Epithelial cell of proximal tubule (primary cell): ENCODE measurements around the gene ZNF445. TPM values are rescaled to one million over a fixed set of nuclear protein-coding genes. Genes with fewer than 3 reads are reported as not detected.

ENCODE experiments used
- DNase-seq: peaks from one replicate; pipeline ENCODE4 v3.0.0-alpha.2; 2011; ENCODE audit warnings: low read depth
- H3K4me3 ChIP-seq: 2 replicates; pipeline ENCODE4 v1.5.1; 2011; ENCODE audit warnings: low read depth, mild to moderate bottlenecking, low read length
- total RNA-seq: library from RNA; depleted of rRNA; stranded (reverse); fragments of >200 nt; gene quantifications from 2 replicates; pipeline ENCODE4 v1.2.3, GENCODE V29; 2015
- TF ChIP-seq, protein P1 (sequence below): conservative IDR thresholded peaks from 2 replicates; pipeline ENCODE4 v1.5.1; 2012; ENCODE audit warnings: low read depth, mild to moderate bottlenecking, low read length

The ZNF445 gene
- total RNA-seq = 3.6 and 4.3 TPM in 2 replicates

DNA sequence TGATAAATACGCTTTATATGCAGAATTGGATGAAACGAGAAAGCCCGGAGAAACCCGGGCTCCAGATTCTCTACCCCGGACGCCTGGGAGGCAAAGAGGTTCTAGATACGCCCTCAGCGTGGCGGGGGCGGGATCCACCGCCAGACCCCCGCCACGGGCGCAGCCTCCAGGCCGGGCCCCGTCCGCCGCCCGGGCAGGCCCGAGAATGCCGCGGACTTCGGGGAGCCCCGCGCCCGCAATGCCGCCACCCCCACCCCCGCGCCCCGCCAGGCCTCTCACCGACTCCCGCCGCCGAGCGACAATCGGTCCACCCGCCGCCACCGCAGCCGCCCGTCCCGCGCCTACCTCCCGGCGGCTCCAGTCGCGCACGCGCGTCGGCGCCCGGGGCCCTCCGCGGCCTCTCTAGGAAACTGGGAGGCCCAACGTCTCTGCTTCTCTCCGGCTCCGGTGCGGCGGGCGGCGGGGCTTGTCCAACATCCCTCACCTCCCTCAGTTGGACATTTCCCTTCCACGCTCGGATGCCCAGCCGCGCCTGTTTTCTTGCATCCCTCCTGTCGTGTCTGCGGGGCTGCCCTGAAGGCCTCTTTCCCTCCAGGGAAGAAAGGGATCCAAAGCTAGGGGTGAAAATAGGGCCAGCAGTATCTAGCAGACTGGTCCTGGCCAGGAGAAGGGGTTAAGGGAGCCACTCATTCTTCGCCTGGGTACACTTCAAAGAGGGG is at the start of gene ZNF445:
Gene ZNF445 (minus strand): TSS at position 359 of the 719 bp plus-strand sequence. CDS start 22,121 bp downstream, outside the sequence.
- DNase-seq = no peak
- TF ChIP-seq, protein P1, sequence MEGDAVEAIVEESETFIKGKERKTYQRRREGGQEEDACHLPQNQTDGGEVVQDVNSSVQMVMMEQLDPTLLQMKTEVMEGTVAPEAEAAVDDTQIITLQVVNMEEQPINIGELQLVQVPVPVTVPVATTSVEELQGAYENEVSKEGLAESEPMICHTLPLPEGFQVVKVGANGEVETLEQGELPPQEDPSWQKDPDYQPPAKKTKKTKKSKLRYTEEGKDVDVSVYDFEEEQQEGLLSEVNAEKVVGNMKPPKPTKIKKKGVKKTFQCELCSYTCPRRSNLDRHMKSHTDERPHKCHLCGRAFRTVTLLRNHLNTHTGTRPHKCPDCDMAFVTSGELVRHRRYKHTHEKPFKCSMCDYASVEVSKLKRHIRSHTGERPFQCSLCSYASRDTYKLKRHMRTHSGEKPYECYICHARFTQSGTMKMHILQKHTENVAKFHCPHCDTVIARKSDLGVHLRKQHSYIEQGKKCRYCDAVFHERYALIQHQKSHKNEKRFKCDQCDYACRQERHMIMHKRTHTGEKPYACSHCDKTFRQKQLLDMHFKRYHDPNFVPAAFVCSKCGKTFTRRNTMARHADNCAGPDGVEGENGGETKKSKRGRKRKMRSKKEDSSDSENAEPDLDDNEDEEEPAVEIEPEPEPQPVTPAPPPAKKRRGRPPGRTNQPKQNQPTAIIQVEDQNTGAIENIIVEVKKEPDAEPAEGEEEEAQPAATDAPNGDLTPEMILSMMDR = no peak
- peak within 1 kb of the TSS; percentile 76 for H3K4me3 ChIP-seq

- TF ChIP-seq, protein P1 = no peak
- DNase-seq = no peak
- H3K4me3 ChIP-seq = no peak overlapping the region
These were observed 47.6 kb upstream of the ZNF445 start for GRCh38 chr3:44525060-44525459.

DNA sequence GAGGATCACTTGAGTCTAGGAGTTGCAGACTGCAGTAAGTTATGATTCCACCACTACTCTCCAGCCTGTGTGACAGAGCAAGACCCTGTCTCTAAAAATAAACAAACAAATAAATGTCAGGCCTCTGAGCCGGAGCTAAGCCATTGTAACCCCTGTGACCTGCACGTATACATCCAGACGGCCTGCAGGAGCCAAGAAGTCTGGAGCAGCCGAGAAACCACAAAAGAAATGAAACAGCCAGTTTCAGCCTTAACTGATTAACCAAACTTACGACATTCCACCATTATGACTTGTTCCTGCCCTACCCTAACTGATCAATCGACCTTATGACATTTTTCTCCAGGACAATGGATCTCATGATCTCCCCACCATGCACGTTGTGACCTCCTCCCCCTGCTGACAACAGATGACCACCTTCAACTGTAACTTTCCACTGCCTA is 45.0 kb upstream of the ZNF445 start:
- DNase-seq = no peak
- TF ChIP-seq, protein P1 = no peak
- no peak overlapping the region for H3K4me3 ChIP-seq

GRCh38 chr3:44521721-44522120 is 44.3 kb upstream of the ZNF445 start:
- H3K4me3 ChIP-seq = no peak overlapping the region
- no peak for DNase-seq
- TF ChIP-seq, protein P1 = no peak

DNA sequence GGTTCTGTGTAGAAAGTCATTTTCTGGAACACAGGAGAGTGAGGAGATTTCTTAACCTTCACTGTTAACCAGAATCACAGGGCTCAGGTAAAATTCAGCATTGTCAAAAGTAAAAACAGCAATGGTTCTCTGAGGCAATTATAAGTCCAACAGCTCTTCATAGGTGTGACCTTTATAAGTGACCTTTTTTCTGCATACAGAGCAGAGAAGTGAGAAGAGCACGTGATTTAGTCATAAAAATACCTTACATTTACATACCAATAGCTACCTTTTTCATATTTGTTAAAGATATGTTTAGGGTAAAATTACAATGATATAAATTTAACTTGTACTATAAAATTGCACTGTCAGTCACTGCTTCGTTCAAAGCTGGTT is 41.3 kb upstream of the ZNF445 start:
- TF ChIP-seq, protein P1 = no peak
- no peak overlapping the region for H3K4me3 ChIP-seq
- DNase-seq = no peak

GRCh38 chr3:44516230-44516629 is 38.8 kb upstream of the ZNF445 start:
- no peak for DNase-seq
- H3K4me3 ChIP-seq = no peak overlapping the region
- TF ChIP-seq, protein P1 = no peak

DNA sequence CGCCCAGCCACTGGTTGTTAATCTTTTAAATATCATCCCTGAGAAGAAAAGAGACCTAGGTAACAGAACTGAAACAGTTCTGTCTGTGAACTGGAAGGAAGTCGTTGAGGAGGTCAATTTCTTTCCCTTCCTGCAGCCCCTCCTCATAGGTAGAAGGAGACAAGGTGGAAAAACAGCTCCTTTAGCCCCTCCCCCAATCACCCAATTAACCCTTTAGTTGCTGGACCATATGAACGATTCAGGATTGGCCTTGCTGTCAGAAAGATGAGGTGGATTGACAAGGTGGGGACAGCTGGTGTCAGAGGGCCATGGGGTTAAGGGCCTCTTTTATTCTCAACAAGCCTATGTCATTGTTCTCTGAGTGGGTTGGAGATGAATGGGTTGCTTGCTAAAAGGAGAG is 36.0 kb upstream of the ZNF445 start:
- no peak overlapping the region for H3K4me3 ChIP-seq
- TF ChIP-seq, protein P1 = no peak
- DNase-seq = no peak
